IPS-NIHi7 (cell line): ENCODE data around the gene PPP1R14B.

ENCODE experiments used
- DNase-seq: peaks from one replicate; pipeline ENCODE4 v3.0.0; 2012; ENCODE audit warnings: mixed read lengths; ENCODE audit errors: extremely low spot score

Gene PPP1R14B

DNA sequence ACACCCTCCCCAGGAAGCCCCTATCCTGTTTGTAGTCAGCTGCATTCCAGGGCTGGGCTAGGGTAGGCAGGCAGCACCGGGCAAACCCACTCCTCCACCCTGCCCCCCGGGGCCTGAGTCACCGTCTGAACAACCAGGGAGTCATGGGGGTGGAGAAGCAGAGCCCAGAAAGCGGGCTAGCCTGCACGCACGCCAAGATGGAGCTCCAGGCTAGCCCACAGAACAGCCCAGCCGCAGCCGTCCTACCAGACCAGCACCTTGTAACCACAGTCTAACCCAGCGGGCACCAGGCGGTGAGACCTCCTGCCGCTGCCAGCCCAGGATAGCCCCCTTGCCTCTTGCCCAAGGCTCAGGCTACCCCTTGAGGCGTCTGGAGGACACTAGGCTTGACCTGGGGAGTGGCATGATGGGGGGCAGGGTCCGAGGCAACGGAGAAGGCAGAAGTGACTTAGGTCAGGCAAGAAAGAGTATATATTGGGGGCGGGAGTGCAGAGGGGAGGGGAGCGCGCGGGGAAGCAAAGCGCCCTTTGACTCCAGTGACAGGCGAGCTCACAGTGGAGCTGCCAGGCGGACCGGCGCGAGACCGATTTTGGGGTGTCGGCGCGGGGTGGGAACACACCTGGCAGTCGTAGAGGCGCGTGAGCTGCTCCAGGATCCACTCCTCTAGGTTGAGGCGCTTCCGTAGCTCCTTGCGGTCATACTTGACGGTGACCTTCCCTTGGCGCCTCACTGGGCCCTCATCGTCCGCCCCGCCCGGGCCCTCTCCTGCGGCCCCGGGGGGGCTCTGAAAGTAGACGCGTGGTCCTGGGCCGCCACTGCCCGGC lies 734 bp downstream of the PPP1R14B start:
- peak; percentile 23 for DNase-seq

GRCh38 chr11:64245401-64245796 lies 1.3 kb downstream of the PPP1R14B start:
- no peak for DNase-seq

DNA sequence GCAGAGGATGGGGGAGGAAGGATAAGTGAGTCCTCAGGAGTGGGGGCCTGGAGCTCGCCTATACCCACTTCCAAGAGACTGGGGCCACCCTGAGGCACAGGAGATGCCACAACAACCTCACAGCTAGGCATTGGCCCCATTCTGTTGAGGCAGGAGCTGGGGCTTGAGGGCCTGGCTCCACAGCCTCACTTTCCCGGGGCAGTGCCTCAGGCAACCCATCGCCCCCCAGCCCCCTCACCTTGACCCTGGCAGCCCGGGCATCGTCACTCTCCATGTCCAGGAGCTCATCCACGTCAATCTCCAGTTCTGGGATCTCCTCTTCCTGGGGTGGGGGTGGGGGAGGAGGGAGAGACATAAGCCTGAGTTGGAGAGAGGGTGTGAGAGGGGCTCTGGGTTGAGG lies 1.8 kb downstream of the PPP1R14B start:
- DNase-seq = no peak

GRCh38 chr11:64244107-64244506 lies 2.6 kb downstream of the PPP1R14B start:
- DNase-seq = no peak

GRCh38 chr11:64243236-64243854 lies 3.4 kb downstream of the PPP1R14B start:
- no peak for DNase-seq

- DNase-seq = peak; percentile 91
Observed at GRCh38 chr11:64241491-64242374, 5.0 kb downstream of the PPP1R14B start.

DNA sequence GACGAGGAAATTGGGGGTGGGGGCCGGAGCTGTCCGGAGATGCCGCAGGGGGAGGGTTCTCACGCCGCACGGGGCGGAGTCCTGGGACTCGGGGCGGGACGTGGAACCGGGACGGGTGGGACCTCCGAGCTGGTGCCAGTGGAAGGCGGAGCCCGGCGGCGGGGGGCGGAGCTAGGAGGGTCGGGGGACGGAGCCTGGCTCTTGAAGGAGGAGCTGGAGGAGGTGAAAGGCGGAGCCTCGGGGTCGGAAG lies 5.6 kb downstream of the PPP1R14B start:
- no peak for DNase-seq

- DNase-seq = peak; percentile 92
Observed at GRCh38 chr11:64240435-64241240, 6.1 kb downstream of the PPP1R14B start, which contains the start of gene FKBP2. Gene FKBP2 (plus strand): TSS chr11:64241095. CDS start chr11:64242388, 1,293 bp downstream.

DNA sequence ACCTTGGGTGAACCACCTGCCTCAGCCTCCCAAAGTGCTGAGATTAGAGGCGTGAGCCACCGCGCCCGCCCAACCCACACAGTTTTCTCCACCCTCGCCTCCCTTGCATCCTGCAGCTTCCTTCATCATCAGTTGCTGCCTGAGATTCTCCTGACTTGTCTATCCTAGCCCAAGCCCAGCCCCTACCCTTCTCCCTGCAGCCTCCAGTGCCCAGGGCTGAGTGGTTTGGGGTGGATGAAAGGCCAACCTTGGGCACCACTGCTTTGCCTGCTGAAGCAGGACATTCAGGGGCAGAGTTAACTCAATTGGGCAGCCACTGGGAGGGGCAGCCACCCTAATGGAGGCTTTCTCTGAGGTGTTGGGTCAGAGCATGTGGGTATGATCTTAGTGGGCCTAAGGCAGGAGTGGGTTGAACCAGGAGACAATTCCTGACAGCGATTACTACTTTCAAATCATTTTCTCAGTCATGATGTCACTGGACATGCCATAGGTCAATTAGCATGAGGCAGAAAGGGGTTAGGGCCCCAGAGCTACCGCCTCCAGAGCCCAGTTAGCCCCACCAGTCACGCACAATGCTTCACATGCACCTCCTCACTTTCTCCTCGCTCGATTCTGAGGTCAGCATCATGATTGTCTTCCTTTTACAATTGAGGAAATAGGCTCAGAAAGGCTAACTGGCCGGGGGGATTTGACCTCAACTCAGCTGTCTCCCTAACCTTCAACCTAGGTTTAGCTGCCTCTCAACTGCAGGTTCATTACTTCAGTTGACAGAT lies 6.9 kb downstream of the PPP1R14B start:
- DNase-seq = no peak

DNA sequence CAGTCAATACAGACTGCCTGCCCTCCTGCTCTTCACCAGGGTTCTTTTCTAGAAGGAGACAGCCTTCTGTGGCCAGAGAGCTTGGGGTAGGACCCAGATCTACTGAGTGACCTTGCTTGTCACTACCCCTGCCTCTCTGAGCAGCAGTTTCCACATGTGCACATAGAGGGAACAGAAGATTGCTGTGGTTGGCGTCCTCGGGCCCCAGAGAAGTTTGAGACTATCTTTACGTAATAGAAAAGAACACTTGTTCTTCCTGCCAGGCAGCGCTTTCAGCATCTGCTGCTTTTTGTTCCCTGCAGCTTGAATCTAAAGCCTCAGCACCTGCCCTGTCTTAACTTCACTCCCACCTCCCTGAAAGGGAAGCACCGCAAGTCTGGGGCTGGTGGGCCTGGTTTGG lies 7.7 kb downstream of the PPP1R14B start:
- no peak for DNase-seq

GRCh38 chr11:64238076-64238475 lies 8.7 kb downstream of the PPP1R14B start:
- no peak for DNase-seq

GRCh38 chr11:64237484-64237951 lies 9.2 kb downstream of the PPP1R14B start:
- no peak for DNase-seq

DNA sequence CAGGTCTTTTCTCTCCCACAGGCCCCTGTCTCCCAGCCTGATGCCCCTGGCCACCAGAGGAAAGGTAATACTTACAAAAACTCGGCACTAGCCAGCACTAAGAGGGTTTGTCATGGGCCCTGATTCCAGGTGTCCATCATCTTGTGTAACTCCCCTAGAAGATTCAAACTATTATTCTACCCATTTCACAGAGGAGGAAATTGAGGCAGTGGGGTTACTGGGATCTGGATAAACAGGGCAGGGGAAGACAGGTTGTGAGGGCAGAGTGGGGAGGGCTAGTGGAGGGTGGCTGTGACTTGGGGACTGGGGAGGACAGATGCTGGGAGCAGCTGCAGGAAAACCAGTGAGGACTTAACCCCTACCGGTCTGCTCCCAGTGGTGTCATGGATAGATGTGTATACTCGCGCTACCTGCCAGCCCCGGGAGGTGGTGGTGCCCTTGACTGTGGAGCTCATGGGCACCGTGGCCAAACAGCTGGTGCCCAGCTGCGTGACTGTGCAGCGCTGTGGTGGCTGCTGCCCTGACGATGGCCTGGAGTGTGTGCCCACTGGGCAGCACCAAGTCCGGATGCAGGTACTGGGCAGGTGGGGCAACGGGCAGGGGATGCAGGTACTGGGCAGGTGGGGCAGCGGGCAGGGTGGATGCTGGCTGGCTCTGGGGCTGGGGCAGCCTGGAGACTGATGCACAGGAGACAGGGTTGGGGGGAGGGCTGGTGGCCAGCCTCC lies 11.1 kb downstream of the PPP1R14B start:
- DNase-seq = no peak

DNA sequence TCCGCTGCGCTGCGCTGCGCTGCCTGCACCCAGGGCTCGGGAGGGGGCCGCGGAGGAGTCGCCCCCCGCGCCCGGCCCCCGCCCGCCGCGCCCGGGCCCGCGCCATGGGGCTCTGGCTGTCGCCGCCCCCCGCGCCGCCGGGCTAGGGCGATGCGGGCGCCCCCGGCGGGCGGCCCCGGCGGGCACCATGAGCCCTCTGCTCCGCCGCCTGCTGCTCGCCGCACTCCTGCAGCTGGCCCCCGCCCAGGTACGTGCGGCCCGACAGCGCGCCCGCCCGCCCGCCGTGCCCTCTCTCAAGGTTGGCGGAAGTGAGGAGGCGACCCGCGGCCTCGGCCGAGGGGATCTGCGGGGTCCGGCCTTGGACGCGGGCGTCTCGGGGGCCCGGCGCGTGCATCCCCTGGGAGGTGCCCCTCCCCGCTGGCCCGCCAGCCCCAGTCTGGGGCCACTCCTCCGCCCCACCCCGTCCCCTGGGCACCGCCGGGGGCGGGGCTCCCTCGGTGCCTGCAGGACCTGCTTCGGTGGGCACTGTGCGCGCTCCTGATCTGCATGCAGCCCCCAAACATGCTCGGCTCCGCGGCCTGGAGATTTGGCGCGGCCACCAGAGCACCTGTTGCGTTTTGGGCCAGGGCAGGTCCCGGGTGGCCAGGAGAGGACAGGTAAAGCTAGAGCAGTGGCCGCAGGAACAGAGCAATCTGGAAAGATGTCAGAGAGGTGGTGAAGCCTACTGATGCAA lies 11.9 kb downstream of the PPP1R14B start:
- peak; percentile 18 for DNase-seq

DNA sequence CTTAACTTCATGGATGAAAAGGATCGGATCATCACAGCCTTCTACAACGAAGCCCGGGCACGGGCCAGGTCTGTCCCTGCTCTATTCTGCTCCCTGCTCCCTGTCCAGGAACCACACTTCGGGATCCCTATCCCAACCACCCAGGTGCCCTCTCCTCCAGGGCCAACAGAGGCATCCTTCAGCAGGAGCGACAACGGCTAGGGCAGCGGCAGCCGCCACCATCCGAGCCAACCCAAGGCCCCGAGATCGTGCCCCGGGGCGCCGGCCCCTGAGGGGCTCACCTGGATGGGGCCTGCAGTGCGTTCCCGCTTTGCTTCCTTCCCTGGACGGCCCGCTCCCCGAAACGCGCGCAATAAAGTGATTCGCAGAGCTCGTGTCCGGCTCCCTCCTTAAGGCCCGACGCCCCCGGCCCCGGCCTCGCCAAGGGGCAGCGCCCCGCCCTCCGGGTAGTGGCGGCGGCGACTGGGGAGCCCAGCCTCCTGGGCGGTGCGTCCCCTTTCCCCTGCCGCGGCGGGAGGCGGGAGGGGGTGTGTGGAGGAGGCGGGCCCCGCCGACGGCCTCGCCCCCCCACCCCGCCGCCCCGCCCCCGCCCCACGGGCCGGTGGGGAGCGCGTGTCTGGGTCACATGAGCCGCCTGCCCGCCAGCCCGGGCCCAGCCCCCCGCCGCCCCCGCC lies 12.7 kb downstream of the PPP1R14B start, which contains the start of gene VEGFB:
Gene VEGFB, plus strand, starts transcription at position 672 of the 674 bp plus-strand sequence. CDS start 250 bp downstream, outside the sequence.
- peak; percentile 39 for DNase-seq

DNA sequence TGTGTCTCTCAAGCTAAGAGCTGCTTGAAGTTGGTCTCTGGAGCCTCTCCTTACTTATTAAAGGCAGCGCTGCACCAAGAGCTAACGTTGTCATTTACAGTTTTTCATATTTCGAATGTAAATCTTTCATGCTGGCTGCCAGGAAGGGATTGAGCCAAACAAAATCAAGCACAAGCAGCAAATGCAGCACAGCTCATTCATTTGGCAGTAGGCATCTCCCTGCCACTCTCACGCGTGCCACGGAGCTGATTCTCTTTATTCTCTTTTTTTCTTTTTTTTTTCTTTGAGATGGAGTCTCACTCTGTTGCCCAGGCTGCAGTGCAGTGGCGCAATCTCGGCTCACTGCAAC lies 13.8 kb downstream of the PPP1R14B start:
- no peak for DNase-seq

DNA sequence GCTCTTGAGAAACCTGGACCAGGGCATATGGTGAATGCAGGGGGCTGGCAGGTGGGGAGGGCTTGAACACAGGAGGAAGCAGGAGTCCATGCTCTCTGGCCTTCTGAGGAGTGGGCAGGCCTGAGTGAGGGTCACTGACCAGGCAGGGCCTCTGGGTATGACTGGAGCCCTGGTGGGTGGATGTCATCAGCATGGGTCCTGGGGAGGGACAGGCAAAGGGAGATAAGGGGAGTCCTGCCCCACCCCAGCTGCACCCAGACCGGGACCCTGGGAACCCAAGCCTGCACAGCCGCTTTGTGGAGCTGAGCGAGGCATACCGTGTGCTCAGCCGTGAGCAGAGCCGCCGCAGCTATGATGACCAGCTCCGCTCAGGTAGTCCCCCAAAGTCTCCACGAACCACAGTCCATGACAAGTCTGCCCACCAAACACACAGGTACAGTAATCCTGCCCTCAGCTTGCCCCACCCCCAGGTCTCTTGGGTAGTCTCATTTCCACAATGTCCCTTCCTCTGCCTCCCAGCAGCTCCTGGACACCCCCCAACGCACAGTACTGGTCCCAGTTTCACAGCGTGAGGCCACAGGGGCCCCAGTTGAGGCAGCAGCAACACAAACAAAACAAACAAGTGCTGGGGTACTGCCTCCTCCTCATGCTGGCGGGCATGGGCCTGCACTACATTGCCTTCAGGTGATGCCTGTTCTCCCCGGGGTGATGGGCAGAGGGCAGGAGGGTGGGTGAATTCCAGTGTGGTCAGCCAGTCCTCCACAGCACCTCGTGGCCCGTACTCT lies 14.4 kb downstream of the PPP1R14B start:
- no peak for DNase-seq

DNA sequence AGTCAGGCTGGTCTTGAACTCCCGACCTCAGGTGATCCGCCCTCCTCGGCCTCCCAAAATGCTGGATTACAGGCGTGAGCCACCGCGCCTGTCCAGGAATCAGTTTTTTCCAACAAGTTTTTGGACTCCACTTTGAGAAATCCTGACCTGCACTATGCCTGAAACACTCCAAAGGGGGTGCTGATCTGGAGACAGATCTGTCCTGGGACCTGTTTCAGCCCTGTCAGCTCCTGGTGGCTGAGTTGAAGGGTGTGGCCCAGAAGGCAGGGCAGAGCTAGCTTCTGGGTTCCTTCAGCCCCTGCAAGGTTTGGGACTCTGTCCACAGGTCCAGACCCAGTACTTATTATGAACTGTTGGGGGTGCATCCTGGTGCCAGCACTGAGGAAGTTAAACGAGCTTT lies 15.2 kb downstream of the PPP1R14B start:
- DNase-seq = no peak
